Natural killer cell (primary cell): ENCODE measurements around the gene CPA1. TPM values are rescaled to one million over a fixed set of nuclear protein-coding genes. Genes with fewer than 3 reads are reported as not detected.
A peak's percentile ranks its signal among the peaks of the same experiment; 100 is the strongest.

Experiments
- ATAC-seq, 3 donors: fragments of 150-1000 bp in 2 of 3; fragments of 200-7000 bp in 1 of 3; cut with Tn5 transposase; 1 replicate in 1 of 3; 2 replicates in 2 of 3; pipeline ENCODE4 v1.10.0; 2021; ENCODE audit warnings: mild to moderate bottlenecking in 2 of 3, moderate library complexity in 2 of 3
- DNase-seq, 2 donors: peaks; one replicate each; pipeline versions ENCODE4 v3.0.0 to v3.0.0-alpha.2; 2013 to 2021; ENCODE audit warnings: mixed read lengths in 1 of 2
- H3K27ac ChIP-seq: one replicate; pipeline ENCODE4 v1.5.1; 2013; ENCODE audit warnings: mild to moderate bottlenecking, low read length
- H3K27me3 ChIP-seq: one replicate; pipeline ENCODE4 v1.6.1; 2013; ENCODE audit warnings: low read length; ENCODE audit not compliant: control insufficient read depth, insufficient read depth
- H3K36me3 ChIP-seq: one replicate; pipeline ENCODE4 v1.6.1; 2013; ENCODE audit warnings: low read length; ENCODE audit not compliant: control insufficient read depth, insufficient read depth
- H3K4me1 ChIP-seq: one replicate; pipeline ENCODE4 v1.6.1; 2013; ENCODE audit warnings: low read length; ENCODE audit not compliant: control insufficient read depth, insufficient read depth
- H3K4me3 ChIP-seq: one replicate; pipeline ENCODE4 v1.5.1; 2013; ENCODE audit warnings: low read length
- H3K9me3 ChIP-seq: one replicate; pipeline ENCODE4 v1.6.1; 2013; ENCODE audit warnings: low read length; ENCODE audit not compliant: control insufficient read depth, insufficient read depth
- H3K27ac Mint-ChIP-seq, 2 donors: one replicate each; pipeline ENCODE4 v1.8.0; 2022; ENCODE audit warnings: mild to moderate bottlenecking in 2 of 2, mixed read lengths in 2 of 2, moderate library complexity in 1 of 2
- H3K27me3 Mint-ChIP-seq, 2 donors: one replicate each; pipeline ENCODE4 v1.8.0; 2022; ENCODE audit warnings: low read depth in 2 of 2, mixed read lengths in 2 of 2
- H3K36me3 Mint-ChIP-seq: one replicate; pipeline ENCODE4 v1.8.0; 2022; ENCODE audit warnings: mixed read lengths
- H3K4me1 Mint-ChIP-seq, 2 donors: one replicate each; pipeline ENCODE4 v1.8.0; 2022; ENCODE audit warnings: mixed read lengths in 2 of 2
- H3K4me3 Mint-ChIP-seq: one replicate; pipeline ENCODE4 v1.8.0; 2022; ENCODE audit warnings: mild to moderate bottlenecking, moderate library complexity, mixed read lengths
- H3K9me3 Mint-ChIP-seq, 2 donors: one replicate each; pipeline ENCODE4 v1.8.0; 2022; ENCODE audit warnings: mixed read lengths in 2 of 2
- CTCF ChIP-seq: fragments of 200-600 bp; IDR thresholded peaks from one replicate; pipeline ENCODE4 v1.8.0; 2022; ENCODE audit warnings: antibody characterized with exemption
- WGBS: methylation state at CpG from one replicate; pipeline ENCODE4 v1.1.7; 2013; ENCODE audit warnings: missing lambda C conversion rate; ENCODE audit not compliant: insufficient coverage; 5-methylcytosine and 5-hydroxymethylcytosine counted together
- intact Hi-C: fragments of 100-400 bp; cut with micrococcal nuclease; formaldehyde crosslinking; loops from one replicate; pipeline ENCODE4 v1.14.2; 2022
- total RNA-seq, 4 donors: library from RNA; stranded (reverse); fragments of 120-200 nt in 1 of 4; gene quantifications; one replicate each; pipeline versions ENCODE4 v1.2.3 to v1.2.4, GENCODE V29; 2013 to 2022

CPA1 gene
- total RNA-seq, 3 donors from 2014 or later (not counting 1 experiment from before 2014, with no cell fraction given): not detected

GRCh38 chr7:130334274-130334673 is 46.0 kb upstream of the CPA1 start:
- Histone ChIP-seq H3K36me3 (no peaks in the 10 kb centered on the region), H3K4me3 (no peak overlapping the region), H3K4me1 (no peaks in the 10 kb centered on the region), H3K27me3 (no peaks in the 10 kb centered on the region), H3K9me3 (no peaks in the 10 kb centered on the region), H3K27ac (no peak overlapping the region)
- Mint-ChIP-seq H3K4me1 (no peaks in the 10 kb centered on the region), H3K27me3 (no peaks in the 10 kb centered on the region), H3K36me3 (no peaks in the 10 kb centered on the region), H3K9me3 (no peaks in the 10 kb centered on the region), H3K27ac (no peak overlapping the region), H3K4me3 (no peak overlapping the region)
- 94% methylated on average over 6 of the region's 6 CpGs for WGBS
- no peak for TF ChIP-seq CTCF
- intact Hi-C loops: no loop called here
- ATAC-seq (no peak), DNase-seq (no peak)

GRCh38 chr7:130337410-130337971 is 42.8 kb upstream of the CPA1 start:
- ATAC-seq: peak in 1 of 3 donors; percentile 7

GRCh38 chr7:130338233-130338632 is 42.1 kb upstream of the CPA1 start:
- no peak overlapping the region for H3K4me3 Mint-ChIP-seq
- intact Hi-C loops: no loop called here
- DNase-seq: no peak
- H3K27me3 Mint-ChIP-seq: no peaks in the 10 kb centered on the region
- Histone ChIP-seq H3K27ac (no peak overlapping the region), H3K36me3 (no peaks in the 10 kb centered on the region), H3K9me3 (no peaks in the 10 kb centered on the region), H3K4me3 (no peak overlapping the region), H3K27me3 (no peaks in the 10 kb centered on the region), H3K4me1 (no peaks in the 10 kb centered on the region)
- H3K9me3 Mint-ChIP-seq: no peaks in the 10 kb centered on the region
- 82% methylated on average over 1 of the region's 3 CpGs for WGBS
- no peak for TF ChIP-seq CTCF
- no peak for ATAC-seq
- H3K27ac Mint-ChIP-seq: no peak overlapping the region
- no peaks in the 10 kb centered on the region for H3K36me3 Mint-ChIP-seq
- no peaks in the 10 kb centered on the region for H3K4me1 Mint-ChIP-seq

More at GRCh38 chr7:130337410-130337971, 42.8 kb upstream of the CPA1 start:
- no peaks in the 10 kb centered on the region for H3K9me3 ChIP-seq
- Mint-ChIP-seq H3K27me3 (no peaks in the 10 kb centered on the region), H3K4me3 (no peak overlapping the region), H3K4me1 (no peaks in the 10 kb centered on the region), H3K36me3 (no peaks in the 10 kb centered on the region), H3K27ac (no peak overlapping the region), H3K9me3 (no peaks in the 10 kb centered on the region)
- 72% methylated on average over 6 of the region's 6 CpGs for WGBS
- H3K4me1 ChIP-seq: no peaks in the 10 kb centered on the region
- no peak for TF ChIP-seq CTCF
- H3K36me3 ChIP-seq: no peaks in the 10 kb centered on the region
- H3K27me3 ChIP-seq: no peaks in the 10 kb centered on the region
- H3K27ac ChIP-seq: no peak overlapping the region
- intact Hi-C loops: no loop called here
- H3K4me3 ChIP-seq: no peak overlapping the region
- DNase-seq: no peak

GRCh38 chr7:130341882-130342281 is 38.4 kb upstream of the CPA1 start:
- no peaks in the 10 kb centered on the region for H3K9me3 Mint-ChIP-seq
- no peak for DNase-seq

More at GRCh38 chr7:130341882-130342281, 38.4 kb upstream of the CPA1 start:
- no peaks in the 10 kb centered on the region for H3K4me1 ChIP-seq
- no peak for ATAC-seq
- H3K27me3 ChIP-seq: no peaks in the 10 kb centered on the region
- Mint-ChIP-seq H3K4me3 (no peak overlapping the region), H3K4me1 (no peaks in the 10 kb centered on the region), H3K27me3 (peaks cover 0 to 3% of the 10 kb centered on the region in 2 donors), H3K27ac (no peak overlapping the region), H3K36me3 (no peaks in the 10 kb centered on the region)
- no peak overlapping the region for H3K4me3 ChIP-seq
- H3K9me3 ChIP-seq: no peaks in the 10 kb centered on the region
- H3K27ac ChIP-seq: no peak overlapping the region
- no peak for TF ChIP-seq CTCF
- 83% methylated on average over 1 of the region's 4 CpGs for WGBS
- intact Hi-C loops: no loop called here
- H3K36me3 ChIP-seq: no peaks in the 10 kb centered on the region
